GM18508 (cell line): ENCODE measurements around the gene CHKA.

ENCODE experiments used
- ATAC-seq: cut with Tn5 transposase; IDR thresholded peaks from one replicate; pipeline ENCODE4 v1.9.1; 2021; ENCODE audit warnings: moderate number of reproducible peaks; ENCODE audit not compliant: insufficient read depth, unreplicated experiment

CHKA gene

DNA sequence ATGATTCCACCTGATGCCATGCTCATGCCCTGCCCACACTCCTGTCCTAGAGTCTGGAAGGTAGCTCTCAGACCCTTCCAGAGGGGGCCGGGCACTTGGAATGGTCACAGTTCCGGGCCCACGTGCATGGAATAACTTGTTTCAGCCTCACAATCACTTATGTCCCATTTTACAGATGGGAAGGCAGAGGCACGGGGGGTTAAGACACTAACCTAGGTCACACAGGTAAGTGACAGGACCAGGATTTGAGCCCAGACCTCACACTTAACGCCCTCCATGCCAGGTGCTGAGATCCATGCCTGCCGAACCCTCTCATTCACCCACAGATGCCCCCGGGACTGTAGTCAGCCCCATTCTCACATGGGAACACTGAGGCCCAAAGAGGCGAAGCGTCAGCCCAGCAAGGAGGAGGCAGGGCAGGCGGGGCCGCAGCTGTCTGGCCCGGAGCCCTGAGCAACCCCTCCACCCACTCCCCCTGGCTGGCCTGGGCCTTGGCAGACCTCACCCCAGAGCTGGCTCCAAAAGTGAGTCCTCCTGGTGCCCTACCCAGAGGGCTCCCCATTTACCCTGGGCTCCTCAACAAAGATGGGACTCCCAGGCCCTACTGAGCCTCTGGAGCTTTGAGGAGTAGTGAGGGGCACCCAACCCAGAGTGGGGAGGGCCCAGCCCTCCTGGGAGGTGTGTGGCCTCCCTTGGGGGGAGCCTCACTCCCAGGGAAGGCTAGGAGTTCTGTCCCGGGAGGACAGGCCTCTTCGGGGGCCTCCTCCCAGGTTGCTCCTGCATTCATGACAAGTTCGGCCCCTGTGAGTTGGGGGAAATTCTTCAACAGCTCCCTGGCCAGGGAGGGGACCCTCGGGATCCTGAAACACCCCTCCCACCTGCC, 113.4 kb downstream of the CHKA start:
- no peak for ATAC-seq

DNA sequence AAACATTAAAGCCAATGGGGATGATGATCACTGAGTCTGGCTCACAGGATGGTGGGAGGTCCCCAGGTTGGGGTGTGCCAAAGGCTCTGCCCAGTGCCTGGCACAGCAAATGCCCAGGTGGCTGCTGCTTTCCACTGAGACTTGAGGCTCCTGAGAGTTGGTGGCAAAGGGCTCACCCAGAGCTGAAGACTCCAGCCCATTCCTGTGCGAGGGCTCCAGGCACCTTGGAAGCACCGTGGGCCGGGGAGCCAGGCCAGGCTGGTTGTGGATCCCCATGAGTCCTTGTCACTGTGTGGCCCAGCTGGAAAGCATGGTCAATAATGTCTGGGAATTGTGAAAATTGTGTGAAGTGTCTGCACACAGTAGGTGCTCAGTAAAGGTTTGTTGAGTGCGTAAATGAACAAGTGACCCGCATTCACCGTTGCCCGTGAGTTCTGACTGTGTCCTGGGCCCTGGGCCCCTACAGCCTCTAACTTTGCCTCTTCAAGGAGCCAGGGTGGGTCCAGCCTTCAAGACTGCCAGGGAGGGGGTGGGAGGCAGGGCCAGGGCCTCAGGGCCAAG, 114.5 kb downstream of the CHKA start:
- ATAC-seq: no peak

DNA sequence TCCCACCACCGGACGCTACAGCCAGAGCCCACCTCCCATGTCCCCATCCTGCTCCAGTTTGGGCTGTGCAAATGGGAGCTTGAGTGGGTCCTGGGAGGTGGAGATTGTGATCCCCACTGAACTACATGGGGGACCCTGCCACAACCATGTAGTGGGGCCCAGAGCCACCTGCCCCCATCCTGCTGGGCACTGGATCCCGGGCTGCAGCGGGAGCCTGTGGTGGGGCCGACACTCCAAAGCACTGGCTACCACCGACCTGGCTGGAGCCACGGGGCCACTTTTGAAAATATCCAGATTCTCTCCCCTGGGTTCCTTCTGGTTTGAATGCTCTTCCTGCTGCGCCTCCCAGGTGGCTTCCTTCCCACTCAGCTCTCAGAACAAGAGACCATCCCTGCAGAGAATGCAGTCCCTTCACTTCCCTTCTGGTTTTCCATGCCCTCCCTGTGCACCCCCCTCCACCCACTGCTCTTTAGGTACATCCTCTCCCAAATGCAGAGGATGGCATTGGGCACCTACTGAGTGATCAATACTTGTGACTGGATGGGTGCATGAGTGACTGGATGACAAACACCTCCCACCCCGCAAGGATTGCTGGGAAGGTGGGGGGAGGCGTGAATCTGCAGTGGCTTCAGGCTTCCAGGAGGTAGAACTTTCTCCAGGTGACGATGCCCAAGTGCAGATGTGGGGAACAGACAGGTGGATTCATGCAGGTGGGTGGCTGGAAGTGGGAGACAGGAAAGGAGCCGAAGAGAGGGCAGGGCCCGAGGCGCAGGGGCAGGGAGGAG, 116.4 kb downstream of the CHKA start:
- no peak for ATAC-seq

DNA sequence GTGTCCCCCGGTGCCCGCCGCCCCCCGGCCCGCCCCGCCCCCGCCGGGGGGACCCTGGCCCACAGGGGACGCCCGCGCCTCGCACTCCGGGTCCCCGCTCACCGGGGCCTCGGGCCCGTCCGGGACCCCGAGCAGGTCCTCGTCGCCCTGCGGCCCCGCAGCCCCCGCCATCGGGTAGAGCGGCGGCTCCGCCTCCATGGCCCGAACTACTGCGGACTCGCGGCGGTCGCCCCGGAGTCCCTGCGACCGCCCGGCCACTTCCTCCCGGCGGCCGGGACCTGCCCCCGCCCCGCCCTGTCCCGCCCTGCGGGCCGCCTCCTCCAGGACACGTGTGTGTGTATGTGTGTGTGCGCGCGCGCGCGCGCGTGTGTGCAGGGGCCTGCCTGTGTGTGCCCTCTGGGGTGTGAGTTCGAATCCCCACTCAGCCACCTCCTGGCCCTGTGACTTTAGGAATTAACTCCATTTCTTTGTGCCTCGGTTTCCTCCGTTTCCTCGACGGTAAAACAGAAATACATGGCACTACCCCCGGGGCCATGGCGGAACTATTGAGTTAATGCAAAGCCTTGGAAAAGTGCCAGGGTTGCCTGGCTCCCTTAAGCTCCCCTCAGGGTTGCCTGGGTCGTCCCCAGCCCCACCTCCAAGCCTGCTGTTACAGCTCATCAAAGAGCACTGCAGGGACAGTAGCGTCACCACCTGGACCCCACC, 117.2 kb downstream of the CHKA start, which contains the start of gene UNC93B1:
TSS of gene UNC93B1 (minus strand) at position 252 of the 705 bp plus-strand sequence. CDS start at position 198, 54 bp downstream.
- no peak for ATAC-seq

DNA sequence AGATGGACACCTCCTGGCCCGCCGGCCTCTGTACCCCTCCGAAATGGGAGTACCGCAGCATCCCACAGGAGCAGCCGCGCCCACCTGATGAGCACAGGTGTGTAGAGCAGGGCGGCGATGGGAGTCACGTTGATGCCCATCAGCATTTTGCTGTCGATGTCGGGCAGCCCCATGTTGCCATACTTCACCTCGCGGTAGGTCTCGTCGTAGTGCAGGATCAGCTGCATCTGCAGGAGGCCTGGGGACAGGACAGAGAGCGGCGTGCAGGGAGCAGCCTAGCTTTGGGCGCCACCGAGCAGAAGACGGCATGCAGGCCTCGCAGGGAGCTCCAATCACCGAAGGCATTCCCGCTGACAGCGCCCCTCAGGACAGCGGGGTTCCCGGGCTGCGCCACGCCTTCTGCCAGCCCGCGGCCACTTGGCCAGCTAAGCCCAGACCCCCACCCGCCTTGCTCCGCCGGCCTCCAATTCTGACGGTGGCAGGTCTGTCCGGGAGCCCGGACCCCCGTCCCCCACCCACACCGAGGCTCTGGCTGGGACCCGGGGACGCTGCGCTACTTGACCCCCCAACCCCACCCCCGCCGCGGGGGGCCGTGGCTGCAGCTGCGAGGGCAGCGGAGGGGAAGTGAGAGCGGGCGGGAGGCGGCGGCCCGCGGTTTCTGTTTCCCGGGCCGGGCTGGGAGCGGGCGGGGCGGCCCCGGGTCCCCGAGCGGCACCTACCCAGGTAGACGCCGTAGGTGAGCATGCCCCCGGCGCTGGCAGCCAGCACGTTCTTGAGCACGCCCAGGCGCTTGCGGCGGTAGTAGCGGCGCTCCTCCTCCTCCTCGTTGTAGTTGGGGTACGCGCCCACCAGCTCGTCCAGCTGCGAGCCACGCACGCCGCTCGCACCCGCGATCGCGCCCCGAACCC, 118.0 kb downstream of the CHKA start:
- no peak for ATAC-seq
